Measurements from ENCODE around the gene PVALB. TPM values are rescaled to one million over a fixed set of nuclear protein-coding genes. Genes with fewer than 3 reads are reported as not detected.

PVALB gene
- total and polyA plus RNA-seq, 9 of the 15 experiments (the other 6 are each of a cell fraction or from before 2014, with no cell fraction given) = not detected

GRCh38 chr22:36856121-36856791 is 39.4 kb upstream of the PVALB start (continued):
- peak; percentile 77 for TF ChIP-seq REST (IDR thresholded peaks at IDR 0.05; ENCODE audit: borderline replicate concordance)
- TF ChIP-seq REST (CRISPR knock-in tag; IDR thresholded peaks at IDR 0.05; ENCODE audit: low read depth) = no peak
- peak; percentile 62 for TF ChIP-seq NEUROD1 (IDR thresholded peaks at IDR 0.05; ENCODE audit: borderline replicate concordance, low read depth, low read length, partially characterized antibody)
- no peak for TF ChIP-seq MXI1 (IDR thresholded peaks at IDR 0.05; ENCODE audit: low read depth, low read length)
- no peak for TF ChIP-seq MYC (IDR thresholded peaks at IDR 0.05; ENCODE audit: low read depth, low read length)
- TF ChIP-seq MYC (CRISPR knock-in tag; IDR thresholded peaks at IDR 0.05; ENCODE audit: borderline replicate concordance, low read depth) = no peak
- TF ChIP-seq TARDBP (IDR thresholded peaks at IDR 0.05) = no peak
- no peak for TF ChIP-seq ZNF75A (CRISPR knock-in tag; IDR thresholded peaks at IDR 0.05)
- TF ChIP-seq E2F3 (CRISPR knock-in tag; IDR thresholded peaks at IDR 0.05) = no peak
- no peak for TF ChIP-seq ZNF431 (CRISPR knock-in tag; IDR thresholded peaks at IDR 0.05)
- peak in 1 of 2 experiments; percentile 97; a peak in 2 of 4 replicates for TF ChIP-seq MLLT1 (IDR thresholded peaks at IDR 0.05)
- no peak for TF ChIP-seq PHB2 (IDR thresholded peaks at IDR 0.05; ENCODE audit: low read depth)
- TF ChIP-seq CREB3 (tag; conservative IDR thresholded peaks at IDR 0.05; ENCODE audit: low read depth) = no peak
- no peak for TF ChIP-seq PPARD (CRISPR knock-in tag; IDR thresholded peaks at IDR 0.05)
- 0 out of 2 replicates have a peak, but pooled peaks have one; percentile 42 for TF ChIP-seq EP300 (IDR thresholded peaks at IDR 0.05; ENCODE audit: low read length)
- TF ChIP-seq MLX (CRISPR knock-in tag; conservative IDR thresholded peaks at IDR 0.05) = no peak
- TF ChIP-seq BRD4 (IDR thresholded peaks at IDR 0.05) = no peak

Measured in K562 (cell line).